ENCODE measurements around the gene UQCRC1.

The UQCRC1 gene

DNA sequence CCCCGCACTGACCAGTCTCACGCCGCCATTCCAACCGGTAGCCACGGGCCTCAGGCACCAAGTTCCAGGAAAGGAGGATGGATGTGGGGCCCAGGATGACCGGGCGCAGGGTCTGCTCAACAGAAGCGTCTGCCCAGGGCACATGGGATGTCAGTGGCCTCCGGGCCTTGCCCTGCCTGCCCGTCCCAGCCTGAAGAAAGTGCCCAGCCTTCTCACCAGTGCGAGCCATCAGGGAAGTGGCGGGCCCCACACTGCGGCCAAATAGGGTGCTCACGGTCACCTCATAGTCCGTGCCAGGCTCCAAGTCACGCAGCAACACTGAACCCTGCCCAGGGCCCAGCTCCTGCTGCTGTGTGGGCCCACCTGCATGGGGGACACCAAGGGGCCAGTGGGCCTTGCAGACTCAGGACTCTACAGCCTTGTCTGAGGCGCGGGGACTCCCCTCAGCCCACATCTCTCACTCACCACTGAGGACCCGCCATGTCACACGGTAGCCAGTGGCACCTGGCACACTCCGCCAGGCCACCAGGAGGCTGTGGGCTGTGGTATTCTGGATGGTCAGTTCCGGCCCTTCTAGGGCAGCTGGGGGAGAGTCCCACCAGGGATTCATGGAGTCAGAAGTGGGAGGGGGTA, 17.4 kb downstream of the UQCRC1 start:
- Histone ChIP-seq H3K27me3 (ENCODE audit: control insufficient read depth, low read length) (peaks cover 2% of the 10 kb centered on the region; the same call in 1 of the 2 replicates), H3K27ac (ENCODE audit: low read depth, low read length) (no peak overlapping the region), H3K36me3 (ENCODE audit: control insufficient read depth, low read length) (no peaks in the 10 kb centered on the region), H3K79me2 (ENCODE audit: control insufficient read depth, low read length) (no peaks in the 10 kb centered on the region), H3K4me3 (ENCODE audit: low read length) (no peak overlapping the region), H3K4me1 (ENCODE audit: control insufficient read depth, low read length) (no peaks in the 10 kb centered on the region), H3K4me2 (ENCODE audit: low read length) (no peak overlapping the region), H3K9me3 (ENCODE audit: control insufficient read depth, insufficient read depth, low read length) (no peaks in the 10 kb centered on the region), H4K20me1 (ENCODE audit: control insufficient read depth, insufficient read depth, low read depth, low read length) (no peaks in the 10 kb centered on the region), H3K9me2 (replicated peaks; ENCODE audit: control insufficient read depth, low read length) (no peaks in the 10 kb centered on the region), H3F3A (ENCODE audit: control insufficient read depth, insufficient read depth) (no peaks in the 10 kb centered on the region)
- TF ChIP-seq, protein P1, sequence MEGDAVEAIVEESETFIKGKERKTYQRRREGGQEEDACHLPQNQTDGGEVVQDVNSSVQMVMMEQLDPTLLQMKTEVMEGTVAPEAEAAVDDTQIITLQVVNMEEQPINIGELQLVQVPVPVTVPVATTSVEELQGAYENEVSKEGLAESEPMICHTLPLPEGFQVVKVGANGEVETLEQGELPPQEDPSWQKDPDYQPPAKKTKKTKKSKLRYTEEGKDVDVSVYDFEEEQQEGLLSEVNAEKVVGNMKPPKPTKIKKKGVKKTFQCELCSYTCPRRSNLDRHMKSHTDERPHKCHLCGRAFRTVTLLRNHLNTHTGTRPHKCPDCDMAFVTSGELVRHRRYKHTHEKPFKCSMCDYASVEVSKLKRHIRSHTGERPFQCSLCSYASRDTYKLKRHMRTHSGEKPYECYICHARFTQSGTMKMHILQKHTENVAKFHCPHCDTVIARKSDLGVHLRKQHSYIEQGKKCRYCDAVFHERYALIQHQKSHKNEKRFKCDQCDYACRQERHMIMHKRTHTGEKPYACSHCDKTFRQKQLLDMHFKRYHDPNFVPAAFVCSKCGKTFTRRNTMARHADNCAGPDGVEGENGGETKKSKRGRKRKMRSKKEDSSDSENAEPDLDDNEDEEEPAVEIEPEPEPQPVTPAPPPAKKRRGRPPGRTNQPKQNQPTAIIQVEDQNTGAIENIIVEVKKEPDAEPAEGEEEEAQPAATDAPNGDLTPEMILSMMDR (IDR thresholded peaks at IDR 0.05; ENCODE audit: low read depth, low read length, poor library complexity, severe bottlenecking): no peak
- no peak for TF ChIP-seq EZH2phosphoT487 (IDR thresholded peaks at IDR 0.05; ENCODE audit: borderline replicate concordance, low read length)

DNA sequence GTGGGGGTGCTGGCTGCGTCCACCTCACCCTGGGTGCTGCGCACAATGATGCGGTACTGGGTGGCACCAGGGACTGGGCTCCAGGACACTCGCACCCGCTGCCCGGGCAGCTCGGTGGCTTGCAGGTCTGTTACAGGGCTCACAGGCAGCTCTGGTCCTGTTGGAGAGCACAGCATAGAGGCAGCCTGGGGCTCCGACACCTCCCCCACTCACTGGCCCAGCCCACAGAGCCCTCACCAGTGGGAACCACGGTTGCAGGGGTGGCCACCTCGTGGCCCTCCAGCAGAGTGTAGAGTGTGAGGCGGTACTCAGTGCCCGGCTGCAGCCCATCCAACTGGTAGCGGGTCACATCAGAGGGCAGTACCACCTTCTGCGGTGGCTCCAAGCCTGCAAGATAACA, 18.0 kb downstream of the UQCRC1 start:
- Histone ChIP-seq H3K4me3 (ENCODE audit: low read length) (no peak overlapping the region), H3K27me3 (ENCODE audit: control insufficient read depth, low read length) (peaks cover 2% of the 10 kb centered on the region; the same call in 1 of the 2 replicates), H3K27ac (ENCODE audit: low read depth, low read length) (no peak overlapping the region), H3K4me2 (ENCODE audit: low read length) (no peak overlapping the region), H3F3A (ENCODE audit: control insufficient read depth, insufficient read depth) (no peaks in the 10 kb centered on the region), H3K36me3 (ENCODE audit: control insufficient read depth, low read length) (no peaks in the 10 kb centered on the region), H3K9me3 (ENCODE audit: control insufficient read depth, insufficient read depth, low read length) (no peaks in the 10 kb centered on the region), H4K20me1 (ENCODE audit: control insufficient read depth, insufficient read depth, low read depth, low read length) (no peaks in the 10 kb centered on the region), H3K4me1 (ENCODE audit: control insufficient read depth, low read length) (no peaks in the 10 kb centered on the region), H3K79me2 (ENCODE audit: control insufficient read depth, low read length) (no peaks in the 10 kb centered on the region), H3K9me2 (replicated peaks; ENCODE audit: control insufficient read depth, low read length) (no peaks in the 10 kb centered on the region)
- no peak for TF ChIP-seq EZH2phosphoT487 (IDR thresholded peaks at IDR 0.05; ENCODE audit: borderline replicate concordance, low read length)
- TF ChIP-seq, protein P1 (IDR thresholded peaks at IDR 0.05; ENCODE audit: low read depth, low read length, poor library complexity, severe bottlenecking): no peak

DNA sequence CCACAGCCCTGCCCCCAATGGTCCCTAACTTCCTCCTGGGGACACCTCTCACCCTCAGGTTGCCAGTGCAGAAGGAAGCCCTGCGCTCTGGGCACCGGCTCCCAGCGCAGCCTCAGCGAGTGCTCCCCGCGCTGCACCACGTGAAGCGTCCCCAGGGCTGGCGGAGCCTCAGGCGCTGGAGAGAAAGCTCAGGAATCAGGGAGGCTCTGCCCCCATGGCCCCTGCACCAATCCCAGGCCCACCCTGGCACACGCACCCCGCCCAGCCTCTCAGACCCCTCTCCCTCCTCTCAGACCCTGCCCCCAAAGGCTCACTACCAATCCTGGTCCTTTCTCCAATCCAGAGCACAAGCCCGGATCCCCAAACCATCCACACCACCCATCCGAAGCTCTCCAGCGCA, 21.2 kb downstream of the UQCRC1 start:
- Histone ChIP-seq H3K9me3 (ENCODE audit: control insufficient read depth, insufficient read depth, low read length) (no peaks in the 10 kb centered on the region), H3F3A (ENCODE audit: control insufficient read depth, insufficient read depth) (no peaks in the 10 kb centered on the region), H3K4me2 (ENCODE audit: low read length) (no peak overlapping the region), H3K36me3 (ENCODE audit: control insufficient read depth, low read length) (no peaks in the 10 kb centered on the region), H3K27ac (ENCODE audit: low read depth, low read length) (no peak overlapping the region), H3K27me3 (ENCODE audit: control insufficient read depth, low read length) (peaks cover 2% of the 10 kb centered on the region; the same call in 1 of the 2 replicates), H3K9me2 (replicated peaks; ENCODE audit: control insufficient read depth, low read length) (no peaks in the 10 kb centered on the region), H4K20me1 (ENCODE audit: control insufficient read depth, insufficient read depth, low read depth, low read length) (no peaks in the 10 kb centered on the region), H3K79me2 (ENCODE audit: control insufficient read depth, low read length) (no peaks in the 10 kb centered on the region), H3K4me3 (ENCODE audit: low read length) (no peak overlapping the region), H3K4me1 (ENCODE audit: control insufficient read depth, low read length) (no peaks in the 10 kb centered on the region)
- no peak for TF ChIP-seq EZH2phosphoT487 (IDR thresholded peaks at IDR 0.05; ENCODE audit: borderline replicate concordance, low read length)
- TF ChIP-seq, protein P1 (IDR thresholded peaks at IDR 0.05; ENCODE audit: low read depth, low read length, poor library complexity, severe bottlenecking): no peak
